H7 (cell line): ENCODE data around the gene UQCRH. TPM values are rescaled to one million over a fixed set of nuclear protein-coding genes. Genes with fewer than 3 reads are reported as not detected.
"Not testable (repeated sequence)": the region's sequence is repeated elsewhere in the genome, so short reads cannot be mapped to it uniquely, and the experiment has no call there.

Source experiments
- DNase-seq: peaks from one replicate; pipeline ENCODE4 v3.0.0; 2012
- H3K27me3 ChIP-seq: 2 replicates; pipeline ENCODE4 v1.6.0; 2011; ENCODE audit warnings: mild to moderate bottlenecking, low read length; ENCODE audit not compliant: control insufficient read depth, insufficient read depth
- H3K36me3 ChIP-seq: replicated peaks from 2 replicates; pipeline ENCODE4 v1.5.1; 2011; ENCODE audit warnings: low read length; ENCODE audit not compliant: control insufficient read depth, insufficient read depth
- H3K4me3 ChIP-seq: 2 replicates; pipeline ENCODE4 v1.5.1; 2011; ENCODE audit warnings: low read depth, mild to moderate bottlenecking, control low read depth, low read length, moderate library complexity; ENCODE audit not compliant: insufficient read depth
- total RNA-seq: library from RNA; depleted of rRNA; stranded (reverse); fragments of >200 nt; shearing (Covaris generic); gene quantifications from 2 replicates; pipeline ENCODE4 v1.2.3, GENCODE V29; 2014

Gene UQCRH
- total RNA-seq, 1 experiment from 2014 or later, result 909 TPM

DNA sequence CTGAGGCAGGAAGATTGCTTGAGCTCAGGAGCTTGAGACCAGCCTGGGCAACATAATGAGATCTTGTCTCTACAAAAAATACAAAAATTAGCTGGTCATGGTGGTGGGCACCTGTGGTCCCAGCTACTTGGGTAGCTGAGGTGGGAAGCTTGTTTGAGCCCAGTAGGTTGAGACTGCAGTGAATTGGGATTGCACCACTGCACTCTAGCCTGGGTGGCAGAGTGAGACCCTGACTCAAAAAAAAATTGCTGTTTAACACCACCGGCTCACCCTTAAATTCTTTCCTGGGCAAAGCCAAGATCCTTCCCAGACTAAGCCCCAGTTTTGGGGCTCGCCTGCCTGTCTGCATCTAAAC is 30.5 kb downstream of the UQCRH start:
- no peaks in the 10 kb centered on the region for H3K36me3 ChIP-seq
- H3K4me3 ChIP-seq, result no peak overlapping the region
- no peaks in the 10 kb centered on the region for H3K27me3 ChIP-seq
- no peak for DNase-seq

GRCh38 chr1:46335081-46335480 is 31.6 kb downstream of the UQCRH start:
- Histone ChIP-seq H3K4me3 (no peak overlapping the region), H3K27me3 (no peaks in the 10 kb centered on the region), H3K36me3 (no peaks in the 10 kb centered on the region)
- DNase-seq, result no peak

DNA sequence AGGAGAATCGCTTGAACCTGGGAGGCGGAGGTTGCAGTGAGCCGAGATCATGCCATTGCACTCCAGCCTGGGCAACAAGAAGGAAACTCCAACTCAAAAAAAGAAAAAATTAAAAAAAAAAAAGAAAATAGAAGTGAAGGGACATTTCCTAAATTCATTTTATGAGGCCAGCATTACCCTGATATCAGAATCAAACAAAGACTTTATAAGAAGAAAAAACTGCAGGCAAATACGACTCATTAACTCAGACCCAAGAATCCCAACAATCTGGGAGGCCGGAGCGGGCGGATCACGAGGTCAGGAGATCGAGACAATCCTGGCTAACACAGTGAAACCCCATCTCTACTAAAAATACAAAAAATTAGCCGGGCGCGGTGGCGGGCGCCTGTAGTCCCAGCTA is 33.9 kb downstream of the UQCRH start:
- not testable (repeated sequence) for H3K4me3 ChIP-seq, DNase-seq, H3K27me3 ChIP-seq, H3K36me3 ChIP-seq

GRCh38 chr1:46340404-46341221 is 37.1 kb downstream of the UQCRH start, which contains the start of gene NSUN4:
TSS of gene NSUN4 (plus strand) at chr1:46340807. CDS start at chr1:46340827, 20 bp downstream.
- Histone ChIP-seq H3K36me3 (peaks cover 14% of the 10 kb centered on the region), H3K4me3 (peak within 1 kb of the TSS; percentile 64), H3K27me3 (no peaks in the 10 kb centered on the region)
- DNase-seq, result peak; percentile 91

DNA sequence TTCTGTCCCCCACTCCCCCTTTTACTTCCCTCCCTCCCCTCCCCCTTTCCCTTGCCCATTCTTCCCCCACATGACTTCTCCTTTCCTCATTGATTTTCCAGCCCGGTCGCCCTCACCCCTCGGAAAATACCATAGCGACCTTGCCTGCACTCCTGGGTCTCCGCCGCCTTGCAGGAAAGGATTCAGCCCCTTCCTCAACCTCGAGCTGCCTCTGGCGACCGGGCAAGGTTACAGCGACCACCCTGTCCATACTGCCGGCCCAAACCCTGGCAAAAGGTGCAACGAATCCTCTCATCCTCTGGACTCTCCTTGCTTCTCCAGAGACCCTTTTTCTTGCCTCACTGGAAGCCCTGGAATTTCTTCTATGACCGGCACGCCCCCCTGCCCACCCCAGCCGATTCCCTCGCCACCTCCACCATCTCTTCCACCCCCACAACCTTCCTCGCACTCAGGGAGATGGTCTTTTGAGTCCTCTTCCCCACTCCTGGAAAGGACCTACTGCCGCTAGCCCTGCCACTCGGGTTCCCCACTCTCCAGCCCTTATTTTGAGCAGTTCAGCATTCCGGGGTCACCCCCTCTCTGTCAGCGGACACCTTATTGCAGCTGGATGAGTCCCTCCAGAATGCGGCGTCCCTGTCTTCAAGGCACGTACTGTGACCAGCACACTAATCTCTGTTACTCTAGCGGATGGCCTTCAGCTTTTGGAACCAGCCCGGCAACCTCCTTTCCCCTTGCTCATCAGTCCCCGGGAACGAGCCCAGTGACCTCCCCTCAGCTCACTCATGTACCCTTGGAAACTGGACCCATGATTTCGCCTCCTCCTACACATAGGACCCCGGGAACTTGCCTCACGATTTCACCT is 38.0 kb downstream of the UQCRH start:
- H3K36me3 ChIP-seq, result peaks cover 14% of the 10 kb centered on the region
- peak; percentile 27 for DNase-seq
- H3K4me3 ChIP-seq, result peak overlapping the region; percentile 64
- H3K27me3 ChIP-seq, result no peaks in the 10 kb centered on the region

- no peak overlapping the region for H3K4me3 ChIP-seq
- DNase-seq, result peak; percentile 58
- H3K27me3 ChIP-seq, result no peaks in the 10 kb centered on the region
Measured at GRCh38 chr1:46342084-46342656, 38.7 kb downstream of the UQCRH start.

DNA sequence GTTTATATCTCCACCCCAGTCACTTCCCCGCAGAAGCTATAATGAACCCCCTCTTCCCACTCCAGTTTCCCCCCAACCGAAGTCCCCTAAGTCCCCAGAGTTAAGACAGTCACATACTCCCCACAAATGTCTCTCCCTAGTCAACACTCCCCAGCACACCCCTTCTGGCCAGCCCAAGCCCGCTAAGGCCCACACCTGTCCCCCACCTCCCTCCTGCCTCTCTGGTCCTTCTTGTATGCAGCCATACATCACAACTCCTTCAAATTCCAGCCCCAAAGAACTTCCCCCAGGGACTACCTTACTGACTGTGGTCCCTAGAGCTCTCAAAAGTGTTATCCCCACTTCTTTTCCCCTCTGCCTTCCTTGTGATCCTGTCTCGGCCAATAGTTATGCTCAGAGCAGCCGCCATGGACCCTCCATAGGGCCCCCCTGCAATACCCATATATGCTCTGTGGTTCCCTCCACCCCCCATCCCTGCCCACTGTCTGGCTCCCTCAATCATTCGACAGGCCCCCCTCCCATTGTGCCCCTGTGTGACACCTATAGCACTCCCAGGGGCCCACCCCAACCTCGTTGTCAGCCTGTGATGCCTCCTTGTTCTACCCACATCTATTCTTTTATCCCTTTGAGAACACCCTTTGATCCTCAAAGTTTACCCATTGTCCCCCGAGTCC is 39.3 kb downstream of the UQCRH start:
- no peaks in the 10 kb centered on the region for H3K27me3 ChIP-seq
- no peak overlapping the region for H3K4me3 ChIP-seq
- DNase-seq, result peak; percentile 2
- peaks cover 18% of the 10 kb centered on the region for H3K36me3 ChIP-seq

More at GRCh38 chr1:46342084-46342656, 38.7 kb downstream of the UQCRH start:
- peaks cover 15% of the 10 kb centered on the region for H3K36me3 ChIP-seq

DNA sequence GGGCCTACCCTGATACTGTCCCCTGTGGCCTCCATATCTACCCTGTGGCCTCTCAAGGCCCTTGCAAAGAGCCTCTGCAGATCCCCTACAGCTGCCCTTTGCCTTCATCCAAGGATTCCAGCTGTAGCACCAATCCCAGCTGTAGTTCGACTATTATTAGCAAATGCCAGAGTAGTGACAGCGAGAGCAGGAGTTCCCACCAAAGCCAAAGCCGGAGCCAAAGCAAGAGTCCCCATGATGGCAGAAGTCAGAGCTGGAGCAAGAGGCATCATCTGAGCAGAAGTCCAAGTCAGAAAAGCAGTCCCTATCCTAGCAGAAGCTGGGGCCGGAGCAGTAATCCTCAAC is 39.8 kb downstream of the UQCRH start:
- DNase-seq, result no peak
- no peaks in the 10 kb centered on the region for H3K27me3 ChIP-seq
- H3K36me3 ChIP-seq, result peaks cover 18% of the 10 kb centered on the region
- no peak overlapping the region for H3K4me3 ChIP-seq

DNA sequence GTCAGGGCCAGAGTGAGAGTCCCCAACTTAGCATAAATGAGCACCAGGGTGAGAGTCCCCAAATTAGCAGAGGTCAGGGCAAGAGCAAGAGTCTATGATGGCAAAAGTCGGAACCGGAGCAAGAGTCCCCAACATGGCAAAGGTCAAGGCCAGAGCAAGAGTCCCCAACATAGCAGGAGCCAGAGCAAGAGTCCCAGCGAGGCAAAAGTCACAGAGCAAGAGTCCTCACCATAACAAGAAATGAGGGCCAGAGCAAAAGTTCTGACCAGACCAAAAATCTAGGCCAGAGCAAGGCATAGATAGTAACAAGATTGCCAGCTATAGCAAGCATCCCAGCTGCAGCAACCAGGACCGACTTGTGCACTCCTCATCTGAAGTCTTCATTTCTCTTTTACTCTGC is 40.2 kb downstream of the UQCRH start:
- Histone ChIP-seq H3K4me3 (no peak overlapping the region), H3K27me3 (no peaks in the 10 kb centered on the region), H3K36me3 (peaks cover 18% of the 10 kb centered on the region)
- peak; percentile 1 for DNase-seq

- peaks cover 19% of the 10 kb centered on the region for H3K36me3 ChIP-seq
- DNase-seq, result no peak
- no peaks in the 10 kb centered on the region for H3K27me3 ChIP-seq
- no peak overlapping the region for H3K4me3 ChIP-seq
Measured at GRCh38 chr1:46344481-46344880, 41.0 kb downstream of the UQCRH start.

- Histone ChIP-seq H3K27me3 (no peaks in the 10 kb centered on the region), H3K36me3 (peaks cover 25% of the 10 kb centered on the region), H3K4me3 (no peak overlapping the region)
- no peak for DNase-seq
Measured at GRCh38 chr1:46345281-46345680, 41.8 kb downstream of the UQCRH start.

DNA sequence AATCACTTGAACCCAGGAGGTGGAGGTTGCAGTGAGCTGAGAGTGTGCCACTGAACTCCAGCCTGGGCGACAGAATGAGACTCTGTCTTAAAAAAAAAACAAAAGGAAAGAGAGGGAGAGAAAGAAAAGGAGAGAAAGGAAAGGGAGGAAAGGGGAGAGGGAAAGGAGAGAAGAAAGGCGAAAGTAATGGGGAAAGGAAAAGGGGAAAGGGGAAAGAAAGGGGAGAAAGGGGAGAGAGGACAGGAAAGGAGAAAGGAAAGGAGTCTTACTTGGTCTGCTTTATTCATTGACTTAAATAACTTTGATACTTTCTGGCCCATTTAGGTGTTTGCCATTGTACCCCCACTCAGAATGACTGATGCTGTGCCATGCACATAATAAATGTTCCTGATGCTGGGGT is 48.9 kb downstream of the UQCRH start:
- DNase-seq, result no peak
- Histone ChIP-seq H3K27me3 (no peaks in the 10 kb centered on the region), H3K4me3 (no peak overlapping the region), H3K36me3 (peaks cover 22% of the 10 kb centered on the region)

DNA sequence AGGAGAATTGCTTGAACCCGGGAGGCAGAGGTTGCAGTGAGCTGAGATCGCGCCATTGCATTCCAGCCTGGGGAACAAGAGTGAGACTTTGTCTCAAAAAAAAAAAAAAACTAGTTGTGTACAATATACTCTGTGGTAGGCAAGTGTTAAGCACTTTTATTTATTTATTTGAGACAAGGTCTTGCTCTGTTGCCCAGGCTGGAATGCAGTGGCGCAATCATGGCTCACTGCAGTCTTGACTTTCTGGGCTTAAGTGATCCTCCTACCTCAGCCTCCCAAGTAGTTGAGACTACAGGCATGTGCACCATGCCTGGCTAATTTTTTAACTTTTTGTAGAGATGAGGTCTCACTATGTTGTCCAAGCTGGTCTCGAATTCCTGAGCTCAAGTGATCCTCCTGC is 52.4 kb downstream of the UQCRH start:
- not testable (repeated sequence) for DNase-seq, H3K27me3 ChIP-seq, H3K4me3 ChIP-seq
- H3K36me3 ChIP-seq, result peaks cover 19% of the 10 kb centered on the region

GRCh38 chr1:46362158-46362557 is 58.7 kb downstream of the UQCRH start:
- no peak overlapping the region for H3K4me3 ChIP-seq
- peaks cover 23% of the 10 kb centered on the region for H3K36me3 ChIP-seq
- H3K27me3 ChIP-seq, result no peaks in the 10 kb centered on the region
- no peak for DNase-seq
